HG03097 (cell line): Measurements from ENCODE around the gene ID4.
"Not testable (repeated sequence)": the region's sequence is repeated elsewhere in the genome, so short reads cannot be mapped to it uniquely, and the experiment has no call there.

ENCODE experiments used
- ATAC-seq: cut with Tn5 transposase; IDR thresholded peaks from one replicate; pipeline ENCODE4 v1.9.1; 2021; ENCODE audit not compliant: unreplicated experiment, low FRiP score

Gene ID4

DNA sequence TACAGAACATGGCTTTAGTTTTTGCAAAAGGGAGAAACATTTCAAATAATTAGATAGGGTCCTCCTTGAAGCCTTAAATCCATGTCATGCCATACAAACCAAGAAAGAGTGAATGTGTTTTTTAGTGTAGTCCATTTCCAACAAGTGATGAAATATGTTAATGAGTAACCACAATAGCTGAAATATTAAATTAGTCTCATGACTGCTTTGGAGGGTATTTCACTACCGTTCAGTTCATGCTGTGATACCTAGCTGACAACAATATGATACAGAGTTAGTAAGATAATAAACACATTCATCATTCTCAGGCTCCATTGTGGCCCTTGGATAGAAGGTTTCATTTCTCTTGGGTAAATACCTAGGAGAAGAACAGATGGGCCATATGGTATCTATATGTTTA, 5.8 kb upstream of the ID4 start:
- ATAC-seq = no peak

- no peak for ATAC-seq
Measured at GRCh38 chr6:19833947-19834346, 3.2 kb upstream of the ID4 start.

GRCh38 chr6:19834858-19835257, 2.3 kb upstream of the ID4 start:
- ATAC-seq = no peak

DNA sequence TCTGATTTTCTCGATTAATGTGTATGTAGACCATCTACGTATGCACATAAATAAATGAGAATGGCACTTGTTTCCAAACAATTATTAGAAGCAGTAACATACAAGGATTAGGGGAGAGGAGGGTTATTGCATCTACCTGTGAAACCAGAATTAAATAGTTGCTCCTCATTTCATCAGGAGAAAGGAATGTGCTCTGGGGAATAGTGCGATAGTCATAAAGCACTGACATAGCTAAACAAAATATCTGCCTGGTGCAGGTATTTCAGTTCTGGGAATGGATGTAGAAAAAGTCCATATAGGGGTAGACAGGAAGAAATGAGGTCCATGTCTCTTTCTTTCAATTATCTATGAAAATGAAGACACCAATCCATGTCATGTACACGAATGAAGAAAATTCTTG, 1.6 kb upstream of the ID4 start:
- no peak for ATAC-seq

DNA sequence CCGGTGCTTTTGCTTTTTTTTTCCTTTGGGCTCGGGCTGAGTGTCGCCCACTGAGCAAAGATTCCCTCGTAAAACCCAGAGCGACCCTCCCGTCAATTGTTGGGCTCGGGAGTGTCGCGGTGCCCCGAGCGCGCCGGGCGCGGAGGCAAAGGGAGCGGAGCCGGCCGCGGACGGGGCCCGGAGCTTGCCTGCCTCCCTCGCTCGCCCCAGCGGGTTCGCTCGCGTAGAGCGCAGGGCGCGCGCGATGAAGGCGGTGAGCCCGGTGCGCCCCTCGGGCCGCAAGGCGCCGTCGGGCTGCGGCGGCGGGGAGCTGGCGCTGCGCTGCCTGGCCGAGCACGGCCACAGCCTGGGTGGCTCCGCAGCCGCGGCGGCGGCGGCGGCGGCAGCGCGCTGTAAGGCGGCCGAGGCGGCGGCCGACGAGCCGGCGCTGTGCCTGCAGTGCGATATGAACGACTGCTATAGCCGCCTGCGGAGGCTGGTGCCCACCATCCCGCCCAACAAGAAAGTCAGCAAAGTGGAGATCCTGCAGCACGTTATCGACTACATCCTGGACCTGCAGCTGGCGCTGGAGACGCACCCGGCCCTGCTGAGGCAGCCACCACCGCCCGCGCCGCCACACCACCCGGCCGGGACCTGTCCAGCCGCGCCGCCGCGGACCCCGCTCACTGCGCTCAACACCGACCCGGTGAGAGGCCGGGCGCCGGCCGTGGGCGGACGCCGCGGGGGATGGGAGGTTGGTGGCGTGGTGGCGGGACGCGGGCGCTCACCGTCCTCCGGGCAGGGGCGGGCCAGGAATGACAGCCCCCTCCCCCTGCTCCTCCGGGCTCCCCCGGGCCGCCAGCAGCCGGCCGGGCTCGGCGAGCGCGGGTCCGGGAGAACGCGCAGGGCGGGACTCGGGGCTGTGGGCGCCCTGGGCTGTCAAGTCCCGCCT, 606 bp downstream of the ID4 start:
- no peak for ATAC-seq

GRCh38 chr6:19838442-19839236, 1.5 kb downstream of the ID4 start:
- no peak for ATAC-seq

GRCh38 chr6:19839237-19839546, 2.0 kb downstream of the ID4 start:
- ATAC-seq = no peak

GRCh38 chr6:19839788-19840187, 2.6 kb downstream of the ID4 start:
- ATAC-seq = no peak

- no peak for ATAC-seq
Measured at GRCh38 chr6:19841181-19841580, 4.0 kb downstream of the ID4 start.

GRCh38 chr6:19842030-19842615, 5.0 kb downstream of the ID4 start:
- no peak for ATAC-seq

GRCh38 chr6:19844689-19845088, 7.5 kb downstream of the ID4 start:
- no peak for ATAC-seq

DNA sequence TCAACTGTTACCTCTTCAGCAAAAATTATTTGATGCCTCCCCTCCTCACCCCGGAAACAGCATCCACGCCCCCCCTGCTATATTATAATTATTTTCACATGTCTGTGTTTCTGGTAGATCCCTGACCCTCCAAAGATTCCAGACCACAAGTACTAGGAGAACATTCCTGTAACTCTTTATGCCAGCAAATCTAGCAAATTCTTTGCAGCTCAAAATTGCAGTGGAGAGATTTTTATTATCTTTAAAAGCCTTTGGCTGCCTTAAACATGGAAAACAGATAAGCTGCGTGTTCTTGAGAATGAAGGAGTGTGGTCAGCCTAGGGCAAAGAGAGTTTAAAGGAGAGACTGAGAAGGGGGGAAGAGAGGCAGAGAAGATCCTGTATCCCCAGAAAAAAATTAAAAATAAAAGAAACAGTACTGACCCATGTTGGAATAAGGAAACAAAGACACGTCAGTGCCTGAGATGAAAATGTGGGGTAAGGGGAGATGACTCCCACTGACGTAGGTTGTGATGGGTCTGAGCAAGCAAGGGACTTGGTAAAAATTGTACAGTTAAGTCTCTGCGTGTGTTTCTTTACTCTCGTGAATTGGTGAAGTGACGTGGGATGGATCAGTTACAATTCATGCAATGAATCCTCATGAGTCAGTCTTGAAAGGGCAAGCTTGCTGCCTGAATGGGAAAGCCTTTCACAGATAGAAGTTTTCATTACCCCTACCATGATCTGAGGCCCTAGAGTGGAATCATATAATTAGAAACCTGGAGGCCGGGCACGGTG, 8.3 kb downstream of the ID4 start:
- no peak for ATAC-seq

- no peak for ATAC-seq
Measured at GRCh38 chr6:19848465-19849029, 11.4 kb downstream of the ID4 start.

DNA sequence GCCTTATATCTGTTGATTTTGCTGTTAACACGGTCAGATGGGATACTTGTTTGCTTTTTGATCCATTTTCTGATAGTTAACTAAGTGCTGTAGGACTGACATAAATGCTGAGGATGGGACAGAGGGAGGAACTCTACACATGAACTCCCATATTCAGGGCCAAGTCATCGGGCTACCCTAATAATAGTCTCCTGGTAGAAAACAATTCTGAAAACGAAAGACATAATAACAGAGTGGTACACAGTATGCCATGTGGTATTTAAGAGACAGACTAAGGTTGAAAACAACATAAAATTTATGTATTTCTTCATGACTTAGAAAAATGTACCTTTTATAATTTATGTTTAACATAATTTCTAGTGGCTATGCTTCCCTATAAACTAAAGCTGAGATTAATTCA, 12.0 kb downstream of the ID4 start:
- ATAC-seq = no peak

GRCh38 chr6:19849755-19850154, 12.6 kb downstream of the ID4 start:
- ATAC-seq = no peak

GRCh38 chr6:19851241-19852089, 14.3 kb downstream of the ID4 start:
- no peak for ATAC-seq

DNA sequence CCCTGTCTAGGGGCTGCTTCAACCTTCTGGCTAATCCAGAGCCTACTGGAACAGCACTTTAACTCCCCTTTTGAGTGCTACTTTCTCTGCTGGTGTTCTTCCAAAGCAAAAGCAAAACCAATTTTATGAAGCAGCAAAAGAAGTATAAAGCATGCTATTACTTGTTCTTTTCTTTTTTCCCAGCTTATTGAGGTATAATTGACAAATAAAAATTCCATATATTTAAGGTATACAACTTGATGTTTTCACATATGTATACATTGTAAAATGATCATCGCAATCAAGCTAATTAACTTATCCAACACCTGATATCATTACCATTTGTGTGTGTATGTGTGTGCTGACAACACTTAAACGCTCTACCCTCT, 14.9 kb downstream of the ID4 start:
- no peak for ATAC-seq

- no peak for ATAC-seq
Measured at GRCh38 chr6:19852927-19853326, 15.8 kb downstream of the ID4 start.

GRCh38 chr6:19854421-19855015, 17.3 kb downstream of the ID4 start:
- ATAC-seq = not testable (repeated sequence)
